GM19324 (cell line): ENCODE results near the gene SCUBE1.

Source experiments
- ATAC-seq: cut with Tn5 transposase; IDR thresholded peaks from one replicate; pipeline ENCODE4 v1.9.1; 2021; ENCODE audit warnings: mild to moderate bottlenecking, moderate library complexity; ENCODE audit not compliant: unreplicated experiment, low FRiP score

Gene SCUBE1

DNA sequence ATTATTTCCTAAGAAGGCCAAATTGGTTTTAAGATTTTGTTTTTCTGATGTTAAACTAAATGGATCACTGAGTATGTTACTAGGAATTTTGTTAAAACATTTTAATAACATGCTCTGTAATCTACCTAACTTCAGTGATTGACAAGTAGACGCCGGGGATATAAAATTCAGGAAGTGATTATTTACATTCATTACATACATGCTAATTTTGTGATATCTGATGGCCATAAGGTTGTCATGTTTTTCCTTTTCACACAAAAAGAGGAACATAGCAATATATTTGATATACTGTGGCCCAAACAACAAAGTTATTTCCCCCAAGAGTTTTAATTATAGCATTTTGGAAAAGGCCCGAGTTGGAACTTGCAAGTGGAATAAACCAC, 12.1 kb downstream of the SCUBE1 start:
- no peak for ATAC-seq

DNA sequence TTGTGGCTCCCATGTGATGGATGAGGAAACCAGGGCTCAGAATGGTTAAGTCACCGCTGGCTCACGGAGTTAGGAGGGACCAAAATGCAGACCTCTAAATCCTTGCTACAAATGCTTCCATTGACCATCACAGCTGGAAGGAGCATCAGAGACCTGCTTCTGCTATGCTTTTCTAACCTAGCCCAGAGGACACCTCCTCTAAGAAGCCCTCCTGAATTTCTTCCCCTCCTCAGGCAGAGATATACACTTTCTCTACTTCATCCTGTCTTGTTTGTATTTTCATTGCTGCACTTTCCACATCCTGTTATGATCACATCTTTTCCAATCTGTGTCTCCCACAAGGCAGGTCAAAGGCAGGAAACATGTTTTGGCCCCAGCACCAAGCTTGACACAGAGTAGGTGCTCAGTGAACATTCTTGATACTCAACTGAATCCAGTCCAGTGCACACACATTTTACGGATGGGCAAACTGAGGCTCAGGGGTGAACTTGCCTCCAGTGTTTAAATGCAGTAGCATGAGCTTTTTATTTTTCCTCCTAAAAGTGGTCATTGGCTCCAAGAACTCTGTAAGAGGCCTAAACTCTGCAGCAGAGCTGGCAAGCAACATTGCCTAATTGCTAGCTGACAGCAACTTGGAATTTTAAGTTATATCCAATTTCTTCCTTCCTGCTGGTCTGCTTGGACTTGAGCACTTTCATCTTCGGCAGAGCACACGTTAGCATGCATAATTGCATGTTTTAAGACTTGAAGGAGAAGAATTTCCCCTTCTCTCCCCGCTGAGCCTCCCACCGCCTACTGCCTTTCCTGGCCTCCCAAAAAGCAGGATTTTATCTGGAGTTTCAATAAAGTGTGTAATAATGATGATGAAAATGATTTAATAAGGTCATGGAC, 12.7 kb downstream of the SCUBE1 start:
- no peak for ATAC-seq

DNA sequence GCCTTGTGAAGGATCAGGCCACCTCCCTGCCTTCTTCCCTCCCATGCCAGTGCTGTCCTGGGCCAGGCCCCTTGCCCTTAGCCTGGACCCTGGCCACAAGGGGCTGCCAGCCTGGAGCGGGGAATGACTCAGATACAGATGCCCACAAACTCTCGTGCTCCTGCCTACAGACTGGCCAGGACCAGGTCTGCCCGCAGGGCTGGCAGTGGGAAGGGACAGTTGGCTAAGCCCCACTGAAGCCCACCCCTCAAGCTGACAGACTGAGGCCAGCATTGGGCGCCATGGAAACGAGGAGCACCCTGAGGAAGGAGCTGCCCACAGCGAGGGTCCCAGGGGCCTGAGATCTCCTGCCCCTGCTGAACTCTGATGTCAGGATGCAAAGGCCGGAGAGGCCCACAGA, 14.1 kb downstream of the SCUBE1 start:
- ATAC-seq, result no peak

DNA sequence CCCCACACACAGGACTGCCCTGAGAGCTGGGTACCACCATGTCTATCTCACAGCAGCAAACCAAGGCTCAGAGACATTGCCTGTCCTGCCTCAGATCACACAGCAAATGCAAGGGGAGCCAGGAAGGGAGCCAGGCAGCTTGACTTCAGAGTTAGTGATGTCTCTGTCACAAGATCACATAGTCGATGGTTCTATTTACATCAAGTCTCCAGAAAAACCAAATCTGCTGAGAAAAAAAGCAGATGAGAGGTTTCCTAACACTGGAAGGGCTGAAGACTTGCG, 16.1 kb downstream of the SCUBE1 start:
- ATAC-seq, result no peak

DNA sequence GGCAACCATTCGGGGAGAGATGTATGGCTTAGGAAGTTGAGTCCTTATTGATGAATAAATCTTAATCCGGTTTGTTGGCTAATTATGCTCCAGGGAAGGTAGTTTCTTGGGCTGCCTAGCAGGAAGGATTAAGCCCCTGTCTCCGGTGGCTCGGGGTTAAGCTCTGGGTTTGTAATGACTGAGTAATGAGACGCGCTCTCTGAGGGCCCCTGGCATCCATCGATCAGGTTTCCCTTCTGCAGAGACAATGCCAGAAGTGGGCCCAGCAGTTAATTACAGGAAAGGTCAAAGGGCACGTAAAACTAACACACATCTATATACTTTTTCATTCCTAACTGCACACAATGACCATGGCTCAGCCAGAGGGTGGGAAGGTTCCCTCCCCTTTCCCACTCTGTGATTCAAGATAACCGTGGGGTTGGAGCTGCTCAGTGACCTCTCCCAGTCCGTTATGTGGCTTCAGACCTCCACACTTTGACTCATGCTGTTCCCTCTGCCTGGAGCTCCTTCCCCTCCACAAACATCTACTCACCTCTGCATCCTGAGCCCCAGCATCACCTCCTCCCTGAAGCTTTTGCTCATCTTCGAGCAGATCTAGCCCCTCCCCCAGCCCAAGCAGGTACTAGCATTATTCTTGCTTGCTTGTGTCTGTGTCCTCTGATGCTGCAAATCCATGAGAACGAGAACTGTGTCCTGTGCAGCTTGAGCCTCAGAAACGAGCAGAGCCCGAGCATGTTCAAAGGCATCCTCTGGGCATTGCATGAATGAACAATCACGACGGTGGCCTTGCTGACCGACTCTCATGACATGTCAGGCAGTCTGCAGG, 16.6 kb downstream of the SCUBE1 start:
- ATAC-seq, result no peak

DNA sequence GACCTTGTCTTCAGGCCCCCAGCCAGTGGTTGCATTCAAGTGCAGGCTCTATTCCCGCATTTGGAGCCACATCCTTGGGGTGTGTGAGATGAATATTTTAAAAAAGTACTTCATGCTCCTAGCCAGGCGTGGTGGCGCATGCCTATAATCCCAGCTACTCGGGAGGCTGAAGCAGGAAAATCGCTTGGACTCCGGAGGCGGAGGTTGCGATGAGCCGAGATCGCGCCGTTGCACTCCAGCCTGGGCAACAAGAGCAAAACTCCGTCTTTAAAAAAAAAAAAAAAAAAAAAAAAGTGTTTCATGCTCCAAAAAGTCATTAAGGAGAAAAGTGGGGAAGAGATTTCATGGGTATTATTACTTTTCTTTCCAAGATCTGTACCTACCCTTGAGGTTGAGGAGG, 18.0 kb downstream of the SCUBE1 start:
- no peak for ATAC-seq

DNA sequence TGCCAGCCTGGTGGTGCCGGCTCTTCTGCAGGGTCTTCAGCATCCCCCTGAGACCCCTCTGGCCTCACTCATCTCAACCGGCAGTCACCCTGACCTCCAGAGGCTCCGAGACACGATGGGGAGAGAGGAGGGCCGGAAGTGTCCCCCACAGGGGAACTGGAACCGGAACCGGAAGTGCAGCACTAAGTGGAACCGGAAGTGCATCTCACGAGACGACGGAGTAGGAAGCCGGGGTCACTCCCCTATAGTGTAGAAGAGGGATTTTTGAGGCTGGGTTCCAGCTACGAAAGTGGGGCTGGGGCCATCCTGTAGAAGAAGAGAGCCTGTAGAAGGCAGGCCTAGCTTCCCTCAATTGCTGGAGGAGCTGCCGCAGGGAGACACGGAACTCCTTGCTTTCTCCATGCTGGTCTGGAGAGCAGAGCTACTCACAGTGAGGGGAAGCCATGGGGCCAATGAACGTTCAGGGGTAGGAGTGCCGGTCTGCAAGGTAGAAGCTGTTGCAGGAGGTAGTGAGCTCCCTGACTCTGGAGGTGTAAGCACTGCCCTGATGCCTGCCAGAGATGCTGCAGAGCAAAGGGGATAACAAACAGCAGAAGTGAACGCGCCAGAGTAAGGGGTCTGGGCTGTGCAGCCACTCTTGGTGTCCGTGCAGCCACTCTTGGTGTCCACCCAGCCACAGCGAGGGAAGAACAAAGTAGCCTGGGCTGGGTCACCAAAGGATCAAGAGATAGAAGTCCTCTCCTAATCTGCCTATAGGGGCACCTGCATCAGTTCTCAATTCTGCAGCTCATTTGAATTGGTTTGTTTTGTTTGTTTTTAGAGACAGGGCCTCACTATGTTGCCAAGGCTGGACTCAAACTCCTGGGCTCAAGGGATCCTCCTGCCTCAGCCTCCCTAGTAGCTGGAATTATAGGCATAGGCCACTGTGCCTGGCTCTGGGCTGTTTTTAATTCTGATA, 21.9 kb downstream of the SCUBE1 start:
- ATAC-seq, result no peak

DNA sequence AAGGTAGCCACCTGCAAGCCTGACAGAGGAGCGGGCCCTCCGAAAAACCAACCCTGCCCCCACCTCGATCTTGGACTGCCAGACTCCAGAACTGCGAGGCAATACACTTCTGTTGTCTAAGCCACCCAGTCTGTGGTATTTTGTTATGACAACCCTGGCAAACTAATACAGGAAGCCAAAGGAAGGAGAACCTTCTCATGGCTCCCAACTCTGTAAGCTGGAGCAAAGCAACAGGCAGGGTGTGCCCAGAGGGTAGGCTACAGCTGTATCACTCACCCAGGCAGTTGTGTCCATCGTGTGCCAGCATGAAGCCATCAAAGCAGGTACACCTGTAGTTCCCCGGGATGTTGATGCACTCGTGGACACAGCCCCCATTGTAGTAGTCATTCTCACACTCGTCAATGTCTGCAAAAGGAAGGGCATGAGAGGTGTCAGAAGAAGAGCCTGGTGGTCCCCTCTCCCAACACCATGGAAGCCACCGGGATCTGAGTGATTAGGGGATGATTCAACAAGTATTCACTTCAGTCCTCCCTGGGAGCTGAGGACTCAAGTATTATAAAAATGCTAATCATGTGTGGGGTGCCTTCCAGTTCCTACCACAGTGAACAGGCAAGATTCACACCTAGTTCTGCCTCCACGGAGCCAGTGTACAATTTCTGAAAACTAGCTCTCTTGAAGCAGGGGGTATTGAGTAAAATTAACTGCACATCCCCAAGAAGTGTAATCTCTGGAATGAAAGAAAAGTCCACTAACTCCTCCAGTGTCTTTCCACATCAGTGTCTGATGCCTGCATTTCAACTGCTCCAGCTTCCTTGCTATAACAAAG, 23.3 kb downstream of the SCUBE1 start:
- no peak for ATAC-seq

DNA sequence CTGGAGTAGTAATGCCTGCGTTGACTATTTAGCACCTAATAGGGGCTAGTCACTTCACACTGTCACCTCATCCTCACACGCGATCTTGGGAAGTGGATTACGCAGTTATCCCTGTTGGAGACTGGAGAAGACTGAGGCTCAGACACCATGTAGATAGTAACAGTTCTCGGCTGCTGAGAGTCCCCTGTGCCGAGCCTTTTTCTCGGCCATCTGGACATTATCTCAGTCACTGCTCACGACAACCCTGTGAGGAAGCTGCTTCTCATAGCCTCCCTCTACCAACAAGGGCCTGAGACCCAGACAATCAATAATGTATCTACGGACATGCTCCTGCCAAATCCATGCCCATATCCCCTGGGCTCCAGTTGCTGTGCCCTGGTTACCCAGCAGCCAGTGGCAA, 25.9 kb downstream of the SCUBE1 start:
- no peak for ATAC-seq

DNA sequence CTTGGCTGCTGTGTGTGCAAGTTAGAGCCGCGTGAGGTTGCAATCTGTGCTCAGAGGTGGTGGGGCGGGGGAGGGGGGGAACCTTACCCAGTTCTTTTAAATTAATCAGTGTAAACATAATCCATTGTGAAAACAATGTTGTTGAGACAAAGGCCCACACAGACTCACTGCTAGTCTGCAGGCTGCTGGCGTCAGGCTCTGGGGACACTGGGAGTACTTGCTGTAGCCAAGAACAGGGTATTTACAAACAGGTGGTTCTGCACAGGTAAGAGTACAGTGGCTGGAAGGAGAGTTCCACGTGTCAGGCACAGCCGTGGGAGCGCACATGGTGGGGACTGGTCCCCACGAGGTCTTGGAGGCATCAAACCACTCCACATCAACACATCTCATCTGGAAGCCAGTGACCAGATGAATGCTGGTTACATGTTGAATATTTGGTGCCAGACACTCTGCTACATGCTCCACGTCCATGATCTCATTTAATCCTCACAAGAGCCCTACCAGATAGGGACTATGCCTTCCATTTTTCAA, 27.4 kb downstream of the SCUBE1 start:
- ATAC-seq, result no peak

DNA sequence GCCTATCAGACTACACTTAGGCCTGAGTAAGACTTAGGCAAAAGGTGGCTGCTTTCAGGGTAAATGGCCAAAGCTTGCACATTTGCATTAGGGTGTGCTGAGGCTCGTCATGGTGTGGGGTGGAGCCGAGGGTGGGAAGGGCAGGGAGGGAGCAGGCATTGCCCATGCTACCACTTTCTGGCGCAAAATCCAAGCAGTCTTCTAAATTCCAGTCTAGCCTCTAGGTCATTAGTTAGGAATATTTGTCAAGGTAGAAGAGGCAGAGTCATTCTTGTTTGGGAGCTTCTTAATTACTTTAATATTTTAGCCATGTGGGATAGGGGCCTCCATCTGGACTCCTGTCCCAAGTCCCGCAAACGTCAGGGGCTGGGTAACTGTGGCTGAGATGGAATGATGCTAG, 28.6 kb downstream of the SCUBE1 start:
- ATAC-seq, result no peak

DNA sequence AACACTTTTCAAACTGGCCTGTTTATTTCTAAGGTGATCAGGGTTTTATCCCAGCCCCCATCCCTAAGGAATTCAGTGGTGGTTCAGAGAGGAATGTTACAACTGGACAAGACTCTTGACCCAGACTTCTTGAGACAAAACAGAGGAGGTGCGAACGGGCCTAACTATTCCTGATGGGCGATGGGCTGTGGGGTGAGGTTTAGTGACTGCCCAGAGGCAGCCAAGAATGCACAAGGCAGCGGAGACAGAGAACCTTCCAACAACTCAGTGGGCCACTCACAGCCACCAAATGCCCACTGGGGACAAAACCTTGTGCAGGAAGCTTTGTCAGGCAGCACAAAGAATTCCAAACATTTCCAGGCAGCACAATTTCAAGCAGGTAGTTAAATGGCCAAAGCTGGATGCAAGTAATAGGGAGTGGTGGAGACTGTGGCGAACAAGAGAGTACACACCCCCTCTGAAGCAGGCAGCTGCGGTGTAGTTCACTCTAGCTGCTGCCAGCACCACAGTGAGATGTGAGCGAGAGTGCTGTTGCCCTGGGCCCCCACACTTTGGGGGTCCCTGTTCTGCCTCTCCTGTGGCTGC, 29.2 kb downstream of the SCUBE1 start:
- no peak for ATAC-seq

DNA sequence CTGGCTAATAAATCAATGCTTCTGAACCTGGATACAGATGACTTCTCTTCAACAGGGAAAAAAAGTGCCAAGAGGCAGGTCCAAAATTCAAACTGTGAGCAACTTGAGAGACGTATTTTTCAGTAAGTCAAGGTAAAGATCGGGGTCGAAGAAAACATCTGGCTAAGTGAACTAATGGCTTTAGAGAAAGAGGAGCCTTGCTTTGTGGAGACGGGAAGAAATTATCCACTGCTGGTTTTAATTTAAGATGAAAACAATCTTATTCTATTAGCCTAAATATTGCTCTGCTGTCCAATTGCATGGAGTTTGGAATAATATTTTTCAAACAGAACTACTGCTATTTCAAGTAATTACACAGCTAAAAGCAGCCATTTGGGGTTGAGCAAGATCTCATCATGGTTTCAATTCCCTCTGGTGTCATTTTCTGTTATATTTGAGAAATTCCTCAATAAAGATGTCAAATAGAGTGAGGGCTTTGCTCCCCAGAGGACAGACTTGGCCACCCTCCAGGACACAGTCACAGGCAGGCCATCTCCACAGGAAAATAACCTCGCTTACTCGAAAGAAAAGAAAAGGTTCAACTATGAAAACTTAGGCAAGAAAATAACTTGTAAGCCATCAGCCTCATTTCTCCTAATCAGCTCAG, 29.8 kb downstream of the SCUBE1 start:
- ATAC-seq, result no peak

DNA sequence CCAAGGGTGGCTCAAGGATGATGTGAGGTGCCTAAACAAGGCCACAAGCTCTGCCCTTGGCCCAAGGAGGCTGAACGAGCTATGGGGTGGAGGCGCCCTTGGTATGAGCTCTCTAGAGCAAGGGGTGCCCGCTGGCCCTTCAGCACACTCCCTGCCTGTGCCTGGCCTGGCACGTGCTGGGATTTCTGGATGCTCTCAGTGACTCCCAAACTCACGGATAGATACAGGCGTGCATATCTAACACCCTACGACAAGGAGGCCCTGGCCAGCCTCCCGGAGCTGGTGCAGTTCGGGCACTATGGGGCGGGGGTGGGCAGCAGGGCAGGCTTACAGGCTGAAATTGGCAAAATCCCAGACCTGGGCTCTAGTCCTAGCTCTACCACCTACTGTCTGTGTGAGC, 30.6 kb downstream of the SCUBE1 start:
- ATAC-seq, result no peak

DNA sequence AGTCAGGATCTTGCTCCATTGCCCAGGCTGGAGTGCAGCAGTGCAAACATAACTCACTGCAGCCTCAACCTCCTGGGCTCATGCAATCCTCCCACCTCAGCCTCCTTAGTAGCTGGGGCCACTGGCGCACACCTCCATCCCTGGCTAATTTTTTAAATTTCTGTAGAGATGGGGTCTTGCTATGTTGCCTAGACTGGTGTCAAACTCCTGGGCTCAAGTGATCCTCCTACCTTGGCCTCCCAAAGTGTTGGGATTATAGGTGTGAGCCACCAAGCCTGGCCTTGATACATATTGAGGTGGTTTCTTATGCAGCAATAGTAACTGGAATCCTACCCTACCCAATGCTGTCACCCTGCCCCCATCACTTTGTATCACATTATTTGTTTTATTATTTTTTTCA, 32.4 kb downstream of the SCUBE1 start:
- ATAC-seq, result no peak

DNA sequence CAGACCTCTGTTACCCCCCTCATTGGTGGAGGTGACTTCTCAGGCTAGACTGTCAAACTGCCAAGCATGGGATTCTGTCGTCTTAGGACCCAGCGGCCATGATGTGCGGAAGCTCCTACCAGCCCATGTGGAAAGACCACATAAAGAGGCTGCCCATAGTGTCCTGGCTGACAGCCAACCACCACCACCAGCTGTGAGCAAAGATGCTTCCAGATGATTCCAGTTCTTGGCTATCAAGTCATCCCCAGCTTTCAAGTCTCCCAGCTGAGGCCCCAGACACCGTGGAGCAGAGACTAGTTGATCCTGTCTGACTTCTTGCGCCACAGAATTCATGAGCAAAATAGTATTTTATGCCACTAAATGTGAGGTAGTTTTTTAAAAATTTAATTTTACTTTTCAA, 32.9 kb downstream of the SCUBE1 start:
- ATAC-seq, result no peak

DNA sequence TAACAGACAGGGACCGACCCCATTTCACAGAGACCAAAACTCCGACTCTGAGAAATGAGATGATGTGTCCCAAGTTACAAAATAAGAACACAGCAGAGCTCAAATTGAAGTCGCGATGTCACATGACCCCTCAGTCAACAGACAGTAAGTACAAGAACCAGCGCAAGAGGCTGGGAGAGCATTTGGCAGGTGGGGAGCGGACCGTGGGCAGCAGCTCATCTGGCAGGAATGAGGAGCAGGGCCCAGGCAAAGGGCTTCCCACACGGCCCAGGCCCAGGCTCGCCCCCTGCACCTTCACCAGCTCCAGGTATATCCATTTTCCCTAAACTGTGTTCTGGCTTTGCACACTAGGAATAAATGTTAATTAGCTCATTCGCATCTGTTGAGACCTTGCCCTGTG, 34.3 kb downstream of the SCUBE1 start:
- ATAC-seq, result no peak

DNA sequence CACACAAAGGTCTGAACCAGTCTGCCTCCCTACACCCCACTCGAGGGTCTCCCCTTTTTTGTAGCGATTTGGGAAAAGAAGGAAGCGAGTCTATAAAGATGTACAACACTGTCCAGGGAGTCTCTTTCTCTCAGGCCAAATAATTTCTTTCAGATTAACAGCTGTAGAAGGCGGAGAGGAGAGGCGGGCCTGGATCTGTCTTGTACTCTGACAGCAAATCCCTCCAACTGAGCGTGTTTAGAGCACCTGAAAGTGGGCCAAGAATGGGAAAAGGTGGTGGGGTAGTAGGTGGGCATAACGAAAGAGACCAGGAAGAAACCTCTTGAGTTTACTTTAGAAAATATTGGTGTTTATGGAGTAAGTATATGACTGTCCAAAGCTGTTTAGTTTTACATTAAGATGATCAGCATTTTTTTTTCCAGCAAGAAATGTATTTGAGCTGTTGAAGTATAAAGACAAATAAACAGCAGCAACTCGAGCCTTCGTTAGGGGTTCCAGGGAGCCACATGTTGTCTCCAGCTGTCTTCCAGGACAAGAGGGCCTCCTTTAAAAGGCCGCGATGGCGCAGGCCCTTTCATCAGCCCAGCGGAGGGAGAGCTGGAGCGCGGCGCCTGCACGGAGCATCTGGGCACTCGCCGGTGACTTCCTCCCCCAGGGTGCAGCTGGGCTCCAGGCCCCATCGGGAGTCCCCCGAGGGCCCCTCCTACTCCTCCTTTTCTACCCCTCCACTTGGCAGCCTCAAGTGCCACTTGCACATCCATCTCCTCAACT, 34.9 kb downstream of the SCUBE1 start:
- no peak for ATAC-seq
